Endothelial cell of umbilical vein (primary cell): ENCODE data around the gene KRTAP10-2. TPM values are rescaled to one million over a fixed set of nuclear protein-coding genes. Genes with fewer than 3 reads are reported as not detected.

Experiments
- BruUV-seq: library from RNA; stranded (reverse); fragments of 400-500 nt; replicated peaks from 2 replicates; lab custom pipeline; 2021; lab: Mats Ljungman, UMichigan
- CTCF ChIA-PET: fragments of 300-600, 350-600 bp; sonication (Branson Sonifier 250); formaldehyde crosslinking; loops from one replicate; lab custom pipeline; 2021; ENCODE audit warnings: antibody characterized with exemption, inconsistent platforms; lab: Charles Lee
- POLR2A ChIA-PET: fragments of 300-600, 350-600 bp; sonication (Branson Sonifier 250); formaldehyde crosslinking; loops from one replicate; lab custom pipeline; 2021; ENCODE audit warnings: antibody characterized with exemption, inconsistent platforms; lab: Charles Lee
- DNase-seq: peaks from one replicate; pipeline ENCODE4 v3.0.0-alpha.2; 2011; ENCODE audit warnings: low read depth, low spot score
- FAIRE-seq: peaks from 2 replicates; lab custom pipeline; 2011; peaks lifted over from hg19 to GRCh38; lab: Jason Lieb, UNC
- H2AFZ ChIP-seq: 2 replicates; pipeline ENCODE4 v1.6.0; 2012; ENCODE audit warnings: low read depth, low read length, control low read depth, inconsistent platforms
- H3K27ac ChIP-seq: 2 replicates; pipeline ENCODE4 v1.5.1; 2011; ENCODE audit warnings: low read depth, mild to moderate bottlenecking, control low read depth, low read length, moderate library complexity; ENCODE audit not compliant: insufficient read depth
- H3K27me3 ChIP-seq, 2 experiments: 2 replicates each; pipeline versions ENCODE4 v1.6.0 to v1.6.1; 2011; ENCODE audit warnings: low read length in 2 of 2, mixed read lengths in 1 of 2; ENCODE audit not compliant: control insufficient read depth in 2 of 2, insufficient read depth in 2 of 2
- H3K36me3 ChIP-seq, 2 experiments: 2 replicates in 1 of 2; 3 replicates in 1 of 2; pipeline ENCODE4 v1.5.1; 2011; ENCODE audit warnings: low read length in 2 of 2, mild to moderate bottlenecking in 1 of 2, moderate library complexity in 1 of 2; ENCODE audit not compliant: control insufficient read depth in 2 of 2, insufficient read depth in 2 of 2; ENCODE audit errors: extremely low read depth in 1 of 2
- H3K4me1 ChIP-seq: 3 replicates; pipeline ENCODE4 v1.5.1; 2011; ENCODE audit warnings: mild to moderate bottlenecking, low read length; ENCODE audit not compliant: control insufficient read depth, insufficient read depth; ENCODE audit errors: extremely low read depth
- H3K4me2 ChIP-seq: 2 replicates; pipeline ENCODE4 v1.6.1; 2011; ENCODE audit warnings: low read length, control low read depth, mixed read lengths; ENCODE audit not compliant: insufficient read depth
- H3K4me3 ChIP-seq, 3 experiments: fragments of 200-600 bp in 1 of 3; sonication (generic), shearing (Covaris generic) in 1 of 3; replicated peaks in 1 of 3; 2 replicates each; pipeline ENCODE4 v1.5.1; 2011 to 2016; ENCODE audit warnings: control low read depth in 3 of 3, low read length in 3 of 3, mild to moderate bottlenecking in 2 of 3, inconsistent platforms in 1 of 3, low read depth in 1 of 3, moderate library complexity in 1 of 3; ENCODE audit not compliant: insufficient read depth in 1 of 3
- H3K79me2 ChIP-seq: 2 replicates; pipeline ENCODE4 v1.6.0; 2012; ENCODE audit warnings: low read length, inconsistent platforms; ENCODE audit not compliant: control insufficient read depth, insufficient read depth
- H3K9ac ChIP-seq: replicated peaks from 2 replicates; pipeline ENCODE3; 2011; ENCODE audit warnings: low read length, control low read depth; ENCODE audit not compliant: insufficient read depth; ENCODE audit errors: extremely low read depth
- H3K9me1 ChIP-seq: replicated peaks from 3 replicates; pipeline ENCODE4 v1.6.0; 2011; ENCODE audit warnings: mild to moderate bottlenecking, low read length; ENCODE audit not compliant: control insufficient read depth, insufficient read depth; ENCODE audit errors: extremely low read depth
- H3K9me3 ChIP-seq: replicated peaks from 2 replicates; pipeline ENCODE4 v1.5.1; 2012; ENCODE audit warnings: low read length, inconsistent platforms; ENCODE audit not compliant: control insufficient read depth, insufficient read depth
- H4K20me1 ChIP-seq: replicated peaks from 2 replicates; pipeline ENCODE3; 2011; ENCODE audit warnings: mild to moderate bottlenecking, low read length; ENCODE audit not compliant: control insufficient read depth, insufficient read depth; ENCODE audit errors: extremely low read depth
- CTCF ChIP-seq, 2 donors: IDR thresholded peaks; 1 replicate in 1 of 2; 2 replicates in 1 of 2; pipeline ENCODE4 v1.5.1; 2011; ENCODE audit warnings: low read length in 2 of 2, mild to moderate bottlenecking in 2 of 2, moderate library complexity in 2 of 2, control low read depth in 1 of 2, inconsistent platforms in 1 of 2, low read depth in 1 of 2; ENCODE audit not compliant: insufficient read depth in 1 of 2; ENCODE audit errors: extremely low read depth in 1 of 2
- EZH2 ChIP-seq: IDR thresholded peaks from 2 replicates; pipeline ENCODE4 v1.6.1; 2012; ENCODE audit warnings: borderline replicate concordance, low read depth, mild to moderate bottlenecking, moderate library complexity, low read length, inconsistent platforms; ENCODE audit not compliant: severe bottlenecking
- FOS ChIP-seq: IDR thresholded peaks from 2 replicates; pipeline ENCODE4 v1.6.1; 2011; ENCODE audit warnings: mild to moderate bottlenecking, low read length, moderate library complexity, borderline replicate concordance; ENCODE audit not compliant: insufficient read depth
- GATA2 ChIP-seq: IDR thresholded peaks from 2 replicates; pipeline ENCODE4 v1.7.0; 2011; ENCODE audit warnings: low read depth, mild to moderate bottlenecking, moderate library complexity, mixed read lengths, low read length; ENCODE audit not compliant: insufficient read length, insufficient read depth
- JUN ChIP-seq: IDR thresholded peaks from 2 replicates; pipeline ENCODE4 v1.6.1; 2011; ENCODE audit warnings: borderline replicate concordance, low read depth; ENCODE audit not compliant: insufficient read length, insufficient read depth
- MYC ChIP-seq: IDR thresholded peaks from one replicate; pipeline ENCODE4 v1.6.1; 2011; ENCODE audit warnings: mild to moderate bottlenecking, low read depth, low read length
- POLR2A ChIP-seq: IDR thresholded peaks from 2 replicates; pipeline ENCODE4 v1.6.1; 2012; ENCODE audit warnings: low read depth, mild to moderate bottlenecking, control low read depth, low read length
- POLR2AphosphoS5 ChIP-seq: IDR thresholded peaks from 2 replicates; pipeline ENCODE4 v1.6.1; 2012; ENCODE audit warnings: low read depth, mild to moderate bottlenecking, control low read depth, low read length, moderate library complexity; ENCODE audit not compliant: insufficient read depth
- dilution Hi-C: fragments of 300-500 bp; cut with MboI; formaldehyde crosslinking; loops from one replicate; pipeline ENCODE4 v1.15.0; 2019; ENCODE audit warnings: low sequenced_read_pairs; ENCODE audit not compliant: extremely low pct_ligation_motif_present
- intact Hi-C: fragments of 100-400 bp; cut with micrococcal nuclease; formaldehyde crosslinking; loops from one replicate; pipeline ENCODE4 v1.10.0; 2022
- polyA plus RNA-seq, 4 experiments: library from polyadenylated mRNA; depleted of rRNA in 3 of 4; stranded (reverse) in 3 of 4; unstranded in 1 of 4; fragments of >200 nt; gene quantifications; 2 replicates each; pipeline versions ENCODE4 v1.2.1 to v1.2.3, GENCODE V29; 2011 to 2012; ENCODE audit warnings: missing spikeins in 1 of 4
- total RNA-seq: library from RNA; stranded (reverse); gene quantifications from 2 replicates; pipeline ENCODE4 v1.2.3, GENCODE V29; 2021
- TF ChIP-seq, protein P1 (sequence below): IDR thresholded peaks from 2 replicates; pipeline ENCODE4 v1.6.1; 2011; ENCODE audit not compliant: insufficient read depth, insufficient read length

The KRTAP10-2 gene
- total and polyA plus RNA-seq, 2 donors (not counting 3 experiments of a cell fraction or from before 2014, with no cell fraction given): not detected

DNA sequence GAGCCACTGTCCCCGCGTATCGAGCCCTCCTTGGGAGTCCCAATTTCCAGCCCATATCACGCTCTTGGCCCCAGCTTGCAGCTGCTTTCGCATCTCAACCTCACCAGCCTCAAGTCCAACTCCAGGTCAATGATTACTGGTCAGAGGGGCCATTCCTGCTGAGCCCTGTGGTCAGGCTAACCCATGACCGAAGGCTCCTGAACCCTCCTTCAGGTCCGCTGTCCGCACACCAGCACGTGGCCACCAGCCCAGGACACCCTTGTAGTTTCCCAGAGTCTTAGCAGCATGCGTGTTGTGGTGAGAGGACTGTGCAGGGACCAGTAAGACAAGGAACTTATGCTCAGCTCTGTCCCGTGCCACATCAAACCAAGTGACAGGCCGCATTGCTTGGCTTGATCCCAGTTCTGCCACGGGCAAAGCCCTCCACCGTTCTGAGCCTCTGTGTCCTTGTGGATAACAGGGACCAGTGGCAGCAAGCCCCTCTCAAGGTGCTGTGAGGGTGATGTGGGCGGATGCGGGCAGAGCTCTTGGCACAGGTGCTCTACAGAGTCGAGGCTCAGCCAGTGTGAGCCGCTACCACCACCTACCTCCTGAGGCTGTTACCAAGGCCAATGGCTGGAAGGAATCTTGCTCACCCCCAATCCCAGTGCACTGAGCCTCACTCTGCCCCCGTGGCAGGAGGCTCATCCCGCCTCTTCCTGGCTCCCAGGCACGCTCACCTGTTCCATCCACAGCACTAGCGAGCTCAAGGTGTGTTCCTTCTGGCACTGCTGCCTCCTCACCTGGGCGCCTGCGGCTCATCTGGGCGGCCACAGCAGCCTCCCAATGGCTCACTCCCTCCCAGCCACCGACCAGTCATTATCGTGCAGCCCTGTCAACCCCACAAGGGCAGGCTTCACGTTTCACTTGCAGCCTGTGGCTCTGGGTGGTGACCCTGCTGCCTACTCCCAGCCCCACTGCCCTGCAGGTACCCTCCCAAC, 31.7 kb downstream of the KRTAP10-2 start:
- FAIRE-seq (no peak), DNase-seq (no peak)
- Histone ChIP-seq H3K9ac (no peak overlapping the region), H3K4me3 (no peak overlapping the region), H3K4me1 (no peaks in the 10 kb centered on the region), H4K20me1 (no peaks in the 10 kb centered on the region), H3K4me2 (no peak overlapping the region), H2AFZ (no peak overlapping the region), H3K9me3 (no peaks in the 10 kb centered on the region), H3K27ac (no peak overlapping the region), H3K36me3 (no peaks in the 10 kb centered on the region), H3K9me1 (no peaks in the 10 kb centered on the region), H3K79me2 (no peaks in the 10 kb centered on the region), H3K27me3 (no peaks in the 10 kb centered on the region)
- dilution Hi-C loops (no loop called here), intact Hi-C loops (loop anchor here (10.0 kb wide), 1 partner anchor 415 kb away; no protein-coding TSS in a partner anchor)
- BruUV-seq: no TSS peak
- CTCF ChIA-PET: no interaction called here
- POLR2A ChIA-PET: no interaction called here
- TF ChIP-seq, protein P1, sequence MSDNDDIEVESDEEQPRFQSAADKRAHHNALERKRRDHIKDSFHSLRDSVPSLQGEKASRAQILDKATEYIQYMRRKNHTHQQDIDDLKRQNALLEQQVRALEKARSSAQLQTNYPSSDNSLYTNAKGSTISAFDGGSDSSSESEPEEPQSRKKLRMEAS: no peak
- TF ChIP-seq POLR2A (no peak), MYC (no peak), CTCF (IDR thresholded peaks at IDR 0.05; ENCODE audit: extremely low read depth in 1 of 2, insufficient read depth in 1 of 2, low read depth in 1 of 2, low read length in 2 of 2) (no peak), FOS (no peak), POLR2AphosphoS5 (no peak), JUN (no peak), GATA2 (no peak), EZH2 (no peak)
